NCI-H1048 (cell line): ENCODE data around the gene LINC01488.

Experiments used
- DNase-seq: peaks from one replicate; lab custom pipeline; 2025; lab: John Stamatoyannopoulos, UW

The LINC01488 gene

DNA sequence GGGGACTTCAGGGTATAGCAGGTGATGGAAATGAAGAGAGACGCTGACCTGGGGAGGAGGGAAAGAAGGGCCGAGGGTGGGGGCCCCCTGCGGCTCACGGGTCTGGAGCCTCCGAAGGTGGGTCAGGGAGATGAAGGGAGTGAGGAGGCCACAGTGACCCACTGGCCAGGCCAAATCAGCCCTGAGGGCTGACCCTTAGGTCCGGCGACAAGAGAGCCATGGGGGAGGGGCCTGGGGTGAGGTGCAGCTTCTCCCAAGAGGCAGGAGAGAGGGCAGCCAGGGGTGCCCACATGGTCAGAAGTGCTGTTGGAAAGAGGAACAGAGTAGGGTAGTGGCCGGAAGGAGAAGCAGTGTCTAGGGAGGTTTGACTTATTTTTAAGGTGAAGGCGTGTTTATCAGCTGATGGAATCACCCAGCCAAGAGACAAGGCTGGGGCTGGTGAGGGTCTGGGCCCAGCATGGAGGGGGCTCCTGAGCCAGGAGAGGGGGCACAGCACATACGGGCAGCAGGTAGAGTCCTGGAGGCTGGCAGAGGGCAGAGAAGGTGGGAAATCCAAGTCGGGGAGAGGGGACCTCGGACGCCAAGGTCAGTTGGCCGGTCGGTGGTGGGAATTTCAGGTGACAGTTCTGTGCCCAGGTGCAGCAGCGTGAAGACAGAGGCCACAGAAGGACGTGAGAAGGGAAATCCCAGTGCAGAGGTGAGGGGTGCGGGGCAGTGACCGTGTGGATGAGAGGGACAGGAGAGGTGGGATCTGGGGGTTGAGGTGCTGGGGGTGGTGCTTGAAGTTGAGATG, 49.0 kb downstream of the LINC01488 start:
- no peak for DNase-seq

DNA sequence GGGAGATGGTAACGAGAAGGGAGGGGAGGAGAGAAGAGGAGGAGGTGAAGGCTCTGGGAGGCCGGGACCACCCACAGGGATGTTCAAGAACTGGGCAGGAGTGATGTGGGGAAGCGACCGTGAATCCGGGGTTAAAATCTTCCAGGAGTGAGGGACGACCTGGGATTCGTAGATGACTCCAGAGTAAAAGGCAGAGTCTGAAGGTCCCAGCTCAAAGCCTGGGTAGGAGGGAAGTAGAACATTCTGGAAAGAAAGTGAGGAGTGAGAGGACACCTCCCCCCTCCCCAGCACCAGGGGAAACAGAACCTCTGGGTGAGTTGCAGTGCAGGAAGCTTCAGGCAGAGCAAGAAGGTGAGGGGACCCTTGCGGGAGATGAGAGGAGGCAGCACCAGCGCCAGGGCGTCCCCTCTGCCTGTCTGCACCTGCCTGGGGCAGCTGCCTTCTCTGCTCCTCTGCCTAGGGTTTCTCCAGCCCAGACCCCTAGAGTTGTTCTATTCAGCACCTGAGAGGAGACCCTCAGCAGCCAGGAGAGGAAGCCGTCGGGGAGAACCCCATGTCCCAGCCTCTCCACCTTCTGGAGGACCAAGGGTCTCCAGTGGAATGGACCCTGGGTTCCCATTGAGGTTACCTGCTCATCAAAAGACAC, 49.7 kb downstream of the LINC01488 start:
- no peak for DNase-seq

DNA sequence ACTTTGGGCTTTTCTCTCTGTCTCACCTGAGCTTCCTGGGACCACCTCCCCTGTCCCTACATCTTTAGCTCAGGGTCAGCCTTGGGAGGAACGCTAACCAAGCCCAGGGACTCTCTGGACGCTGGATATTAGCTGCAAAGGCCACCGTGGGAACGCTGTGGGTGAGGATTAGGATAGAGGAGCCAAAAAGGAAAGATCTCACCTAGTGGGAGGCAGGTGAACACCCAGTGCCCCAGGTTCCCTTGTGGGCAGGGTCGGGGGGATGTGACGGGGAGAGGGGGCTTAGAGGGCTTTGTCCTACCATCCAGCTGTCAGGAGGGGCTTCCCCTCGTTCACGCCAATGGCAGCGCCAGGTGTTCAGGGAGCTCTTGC, 50.2 kb downstream of the LINC01488 start:
- DNase-seq = no peak

DNA sequence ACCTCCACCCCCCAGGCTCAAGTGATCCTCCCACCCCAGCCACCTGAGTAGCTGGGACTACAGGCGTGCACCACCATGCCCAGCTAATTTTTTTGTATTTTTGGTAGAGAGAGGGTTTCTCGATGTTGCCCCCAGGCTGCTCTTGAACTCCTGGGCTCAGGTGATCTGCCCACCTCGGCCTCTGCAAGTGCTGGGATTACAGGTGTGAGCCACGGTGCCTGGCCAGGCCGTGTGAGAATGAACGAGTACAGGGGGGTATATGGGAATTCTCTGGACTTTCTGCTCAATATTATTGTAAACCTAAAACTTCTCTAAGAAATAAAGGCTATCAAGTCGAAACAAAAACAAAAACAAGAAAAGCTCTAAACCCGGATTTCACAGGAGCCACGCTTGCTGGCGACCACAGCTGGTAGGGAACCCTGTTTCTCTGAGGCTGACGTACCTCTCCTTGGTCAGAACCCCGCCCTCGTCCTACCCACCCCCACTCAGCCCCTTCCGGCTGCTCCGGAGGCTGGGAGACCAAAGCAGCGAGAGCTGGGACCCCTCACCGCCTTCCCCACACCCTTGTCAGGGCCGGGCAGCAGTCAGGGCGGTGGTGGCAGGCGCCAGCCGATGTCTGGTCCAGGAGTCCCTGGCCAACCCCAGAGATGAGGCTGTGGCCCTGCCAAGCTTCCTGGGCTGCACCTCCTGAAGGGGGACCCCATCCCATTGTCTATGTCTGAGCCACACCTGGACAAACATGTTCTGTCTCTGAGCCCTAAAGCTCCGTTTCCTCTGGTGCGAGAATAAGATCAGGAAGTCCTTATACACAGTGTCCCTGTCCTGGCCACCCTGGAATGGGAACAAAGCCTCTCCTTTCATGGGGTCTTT, 52.1 kb downstream of the LINC01488 start:
- DNase-seq = no peak

DNA sequence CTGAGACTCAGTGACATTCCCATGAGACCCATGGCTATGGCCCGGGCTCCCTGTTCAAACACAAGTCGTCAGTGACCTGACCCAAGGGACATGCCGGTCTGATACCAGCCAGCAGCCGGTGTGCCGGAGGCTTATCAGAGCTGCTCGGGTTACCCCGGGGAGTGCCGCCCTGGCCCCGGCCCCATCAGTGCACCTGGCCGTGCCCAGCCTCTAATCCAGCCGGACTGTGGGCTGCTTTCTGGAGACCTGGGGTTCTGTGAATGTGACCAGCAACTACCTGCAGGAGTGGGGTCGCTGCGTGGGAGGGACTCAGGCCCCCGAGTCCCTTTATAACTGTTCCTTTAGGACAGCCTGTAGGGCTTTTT, 52.7 kb downstream of the LINC01488 start:
- DNase-seq = no peak

DNA sequence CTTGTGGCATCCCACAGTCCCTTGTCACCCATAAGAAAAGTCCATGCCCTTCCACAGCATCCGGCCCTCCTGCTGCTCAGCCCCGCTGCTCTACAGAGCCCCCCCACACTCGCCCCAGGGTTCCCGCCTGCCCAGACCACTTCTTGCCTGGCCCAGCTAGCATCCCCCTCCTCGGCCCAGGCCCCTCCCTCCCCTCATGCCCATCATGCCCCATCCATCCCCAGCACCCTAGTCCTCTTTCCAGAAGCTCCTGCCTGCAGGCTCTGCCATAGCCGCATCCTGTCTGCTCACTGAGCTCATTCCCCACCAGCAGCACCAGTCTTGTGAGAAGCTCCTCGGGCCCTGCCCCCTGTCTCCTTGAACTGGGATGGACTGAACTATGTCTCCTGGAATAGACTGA, 54.4 kb downstream of the LINC01488 start:
- DNase-seq = no peak

DNA sequence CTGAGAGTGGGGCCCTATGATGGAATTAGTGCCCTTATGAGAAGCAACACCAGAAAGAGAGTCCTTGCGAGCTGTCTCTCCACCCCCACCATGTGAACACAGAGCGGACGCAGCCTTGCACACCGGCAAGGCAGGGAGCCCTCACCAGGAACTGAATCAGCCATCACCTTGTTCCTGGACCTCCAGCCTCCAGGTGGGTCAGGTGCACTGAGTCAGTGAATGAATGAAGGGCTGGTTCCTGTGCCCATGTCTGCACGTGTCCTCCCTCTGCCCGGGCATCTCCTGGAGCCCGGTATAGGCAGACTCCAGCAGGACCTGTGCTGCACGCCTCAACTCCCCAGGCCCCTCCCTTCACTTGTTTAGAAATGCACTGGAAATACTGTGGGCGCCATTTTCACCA, 54.9 kb downstream of the LINC01488 start:
- DNase-seq = no peak

DNA sequence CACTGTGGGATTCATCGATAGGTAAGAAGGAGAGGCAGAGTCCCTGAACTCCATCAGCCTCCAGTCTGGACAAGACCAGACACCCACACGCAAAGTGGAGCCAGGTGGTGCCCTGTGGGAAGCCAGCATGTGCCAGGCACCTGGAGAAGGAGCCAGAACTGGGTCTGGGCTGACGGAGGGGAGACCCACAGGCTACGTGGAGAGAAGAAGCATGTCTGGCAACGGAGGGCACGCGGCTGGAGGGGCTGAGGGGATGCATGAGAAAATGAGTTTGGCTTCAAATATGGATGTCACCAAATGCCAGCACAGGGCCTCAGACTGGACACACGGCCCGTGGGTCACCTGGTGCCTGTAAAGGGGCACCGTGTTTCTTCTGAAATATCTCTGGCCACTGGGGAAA, 55.7 kb downstream of the LINC01488 start:
- no peak for DNase-seq

DNA sequence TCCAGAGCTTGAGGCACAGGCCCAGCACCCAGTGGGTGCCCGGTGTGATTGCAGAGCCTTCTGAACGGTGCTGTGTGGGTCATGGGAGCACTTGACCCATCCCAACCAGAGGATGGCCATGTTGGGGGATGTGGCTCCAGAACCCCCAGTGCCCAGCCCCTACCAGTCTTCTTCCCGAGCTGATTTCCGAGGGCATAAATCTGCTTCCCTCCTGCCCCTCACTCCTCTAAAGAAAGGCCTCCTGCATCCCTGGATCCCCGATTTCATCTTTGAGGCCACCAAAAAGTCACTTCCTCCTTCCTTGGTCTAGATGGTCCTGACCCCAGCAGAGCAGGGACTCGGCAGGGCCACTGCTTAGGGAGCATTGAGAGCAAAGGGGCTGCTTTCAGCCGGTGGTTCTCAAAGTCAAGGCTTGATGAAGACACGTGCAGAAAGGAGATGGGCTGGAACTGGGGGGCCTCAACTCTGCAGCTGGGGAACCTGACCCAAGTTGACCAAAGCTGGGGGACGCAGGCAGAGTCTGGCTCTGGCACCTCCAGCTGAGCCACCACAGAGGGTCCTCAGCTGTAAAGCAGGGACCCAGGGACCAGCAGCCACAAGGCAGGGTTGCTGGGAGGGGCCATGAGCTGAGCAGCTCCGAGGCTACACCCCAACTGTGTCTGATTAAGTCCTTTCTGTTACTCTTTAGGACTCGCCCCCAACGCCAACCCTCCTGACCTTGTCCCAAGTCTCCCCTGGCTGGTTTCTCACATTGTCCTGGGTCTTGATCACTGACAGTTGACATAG, 56.6 kb downstream of the LINC01488 start:
- DNase-seq = no peak

DNA sequence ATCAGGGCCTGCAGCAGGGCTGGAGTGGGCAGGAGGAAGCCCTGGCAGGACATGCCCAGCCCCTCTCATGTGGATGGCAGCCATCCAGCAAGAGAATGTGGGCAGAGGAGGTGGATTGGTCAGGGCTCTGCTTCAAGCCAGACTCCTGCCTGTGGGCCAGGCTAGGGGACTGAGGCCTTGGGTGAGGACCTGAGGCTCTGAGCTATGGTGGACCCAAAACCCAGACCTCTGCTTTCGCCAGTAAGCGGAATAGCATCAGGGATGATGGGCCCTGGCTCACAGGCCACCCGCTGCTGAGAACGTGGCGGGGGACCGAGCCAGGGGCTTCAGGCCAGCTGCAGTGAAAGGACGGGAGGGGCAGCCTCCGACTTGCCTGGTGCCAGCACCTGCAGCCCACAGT, 57.4 kb downstream of the LINC01488 start:
- no peak for DNase-seq

DNA sequence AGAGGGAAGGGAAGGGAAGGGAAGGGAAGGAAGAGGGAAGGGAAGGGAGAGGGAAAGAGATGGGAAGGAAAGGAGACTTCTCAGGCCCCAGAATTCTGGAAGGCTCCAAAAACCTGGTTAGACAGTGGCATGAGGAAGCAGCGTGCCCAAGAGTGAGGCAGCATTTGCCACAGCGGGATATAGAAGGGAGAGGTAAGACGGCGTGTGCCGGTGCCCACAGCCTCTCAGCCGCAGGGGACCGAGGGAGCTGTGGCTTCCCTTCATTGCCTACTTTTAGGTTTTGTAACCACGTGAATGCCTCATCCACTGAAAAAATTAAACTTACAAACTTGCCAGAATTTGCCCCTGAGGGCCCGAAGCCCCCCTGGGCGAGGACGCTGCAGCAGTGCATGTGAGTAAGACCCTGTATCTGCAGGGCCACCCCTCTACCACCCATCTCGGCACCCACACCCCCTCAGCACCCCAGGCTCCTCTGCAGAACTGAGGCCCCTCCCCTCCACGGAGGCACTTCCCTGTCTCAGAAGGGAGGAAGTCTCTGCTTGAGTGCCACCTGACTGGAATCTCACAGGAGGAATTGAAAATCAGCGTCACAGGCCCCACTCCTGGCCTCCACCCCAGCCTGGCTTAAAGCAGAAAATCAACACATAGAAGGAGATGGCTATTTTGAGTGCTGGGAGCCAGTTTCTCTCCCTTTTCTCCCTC, 58.1 kb downstream of the LINC01488 start:
- no peak for DNase-seq

DNA sequence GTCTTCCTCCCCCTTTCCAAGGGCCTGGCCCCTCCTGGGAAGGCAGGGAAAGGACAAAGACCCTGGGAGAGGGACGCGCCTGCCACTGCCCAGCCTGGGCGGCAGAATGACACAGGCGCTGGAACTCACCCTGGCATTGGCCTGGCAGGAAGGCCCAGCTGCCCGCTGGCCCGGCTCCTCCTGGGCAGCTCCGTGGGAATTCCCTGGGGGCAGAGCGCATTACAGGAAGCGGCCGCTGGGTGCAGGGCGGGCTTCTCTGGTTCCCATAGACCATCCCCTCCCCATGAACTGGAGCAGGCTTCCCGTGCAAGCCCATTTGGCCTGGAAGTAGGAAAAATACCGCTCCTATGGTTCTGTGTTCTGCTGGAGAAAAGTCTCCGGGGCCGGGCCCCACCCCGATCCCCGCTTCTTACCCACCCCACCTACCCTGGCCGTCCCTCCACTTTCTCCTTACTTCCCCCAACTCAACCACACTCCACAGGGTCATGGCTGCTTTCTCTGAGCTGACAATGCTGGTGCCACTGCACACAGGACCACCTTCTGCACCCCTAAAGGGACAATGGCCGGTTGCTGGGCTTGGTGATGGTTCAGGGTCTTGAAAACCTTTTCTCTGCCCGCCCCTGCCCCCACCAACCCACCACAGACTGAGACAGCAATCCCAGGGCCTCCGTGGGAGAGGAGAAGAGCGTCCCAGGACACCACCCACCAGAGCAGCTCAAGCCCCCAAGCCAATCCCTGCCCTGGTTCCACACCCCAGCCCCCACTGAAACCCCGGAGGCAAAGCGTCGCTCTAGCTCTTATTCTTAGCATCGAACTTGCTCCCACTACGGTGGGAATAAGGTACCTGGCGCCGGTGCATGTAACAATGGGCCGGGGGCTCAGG, 58.9 kb downstream of the LINC01488 start:
- no peak for DNase-seq

DNA sequence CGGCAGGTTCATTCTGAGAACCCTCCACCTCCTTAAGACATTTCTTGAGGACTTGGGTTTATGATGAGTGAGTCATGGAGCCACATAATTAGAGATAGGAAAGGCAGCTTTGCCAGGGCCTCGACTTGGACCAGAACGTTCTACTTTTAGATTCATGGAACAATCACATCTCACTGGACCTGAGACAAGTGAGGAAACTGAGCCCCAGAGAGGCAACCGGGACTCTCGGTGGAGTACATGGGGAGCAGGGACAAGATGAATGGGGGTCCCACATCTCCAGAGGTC, 59.5 kb downstream of the LINC01488 start:
- DNase-seq = no peak

DNA sequence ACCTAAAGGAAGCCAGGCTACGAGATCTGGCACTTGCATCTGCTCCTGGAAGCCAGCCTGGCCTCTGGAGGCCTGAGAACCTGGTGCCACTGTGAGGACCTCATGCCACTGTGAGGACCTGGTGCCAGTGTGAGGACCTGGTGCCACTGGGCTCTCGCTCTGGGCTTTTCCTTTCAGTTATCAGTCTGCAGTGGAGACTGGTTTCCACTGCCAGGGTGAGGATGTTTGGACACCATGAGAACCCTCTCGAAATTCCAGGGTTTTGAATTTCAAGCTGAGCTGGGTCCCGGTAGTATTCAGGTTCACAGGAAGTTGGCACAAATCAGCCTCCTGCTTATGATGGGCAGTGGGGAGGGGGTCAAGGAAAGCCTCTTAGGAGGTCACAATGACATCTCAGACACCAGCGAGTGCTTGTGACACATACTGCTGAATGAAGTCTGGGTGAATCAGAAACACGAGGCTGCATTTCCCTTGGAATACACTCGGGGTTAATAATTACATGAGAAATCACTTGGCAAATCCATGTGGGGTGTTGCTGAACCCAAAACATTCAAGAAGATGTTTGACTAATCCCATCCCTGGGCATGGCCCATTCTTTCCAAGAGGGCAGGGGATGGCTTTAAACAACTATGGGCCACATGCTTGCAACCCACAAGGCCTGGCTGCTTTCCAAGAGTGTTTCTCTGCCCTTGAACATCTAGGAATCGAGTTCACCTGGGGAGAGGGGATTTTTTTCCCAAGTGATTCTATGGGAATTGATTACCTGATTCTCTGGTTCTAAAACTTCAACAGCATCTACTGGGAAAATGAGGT, 60.2 kb downstream of the LINC01488 start:
- no peak for DNase-seq

DNA sequence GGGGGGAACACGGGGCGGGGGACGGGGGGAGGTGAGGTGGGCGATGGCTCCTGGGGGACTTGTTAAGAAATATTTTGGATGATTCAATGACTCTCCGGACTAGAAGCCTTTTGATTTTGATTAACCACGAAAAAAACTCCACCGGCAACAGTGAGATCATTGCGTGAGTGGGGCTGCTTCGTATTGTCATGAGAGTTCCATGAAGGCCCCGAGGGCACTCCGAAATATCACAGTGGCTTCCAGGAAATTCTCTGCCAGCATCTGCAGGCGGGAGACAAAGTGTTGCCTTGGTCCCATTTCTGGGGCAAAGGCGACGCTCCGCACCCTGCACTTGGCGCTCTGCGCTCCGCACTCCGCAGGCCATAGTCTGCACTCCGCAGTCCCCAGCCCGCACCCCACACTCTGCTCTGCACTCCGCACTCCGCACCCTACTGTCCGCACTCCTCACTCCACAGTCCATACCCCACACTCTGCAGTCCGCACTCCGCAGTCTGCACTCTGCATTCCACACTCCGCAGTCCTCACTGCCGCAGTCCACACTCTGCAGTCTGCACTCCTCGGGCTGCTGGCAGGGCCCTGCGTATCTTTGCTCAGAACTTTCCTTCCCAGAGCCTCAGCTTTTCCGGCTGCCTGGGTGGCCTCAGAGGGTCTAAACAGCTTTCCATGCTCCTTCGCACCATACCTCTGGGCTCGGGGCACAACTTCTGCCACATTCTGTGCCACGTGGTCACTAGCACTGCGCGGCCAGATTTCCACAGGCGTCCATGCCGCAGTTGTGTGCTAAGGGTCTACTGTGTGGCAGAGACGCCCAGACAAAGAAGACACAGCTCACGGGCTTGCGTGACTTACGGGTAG, 61.1 kb downstream of the LINC01488 start:
- no peak for DNase-seq
